SU-DHL-6 (cell line): ENCODE data around the gene SULF2.

Experiments used
- H2AFZ ChIP-seq: fragments of 200-600 bp; sonication (generic); 2 replicates; pipeline ENCODE4 v1.6.1; 2014; ENCODE audit warnings: low read depth, mild to moderate bottlenecking, moderate library complexity, mixed read lengths, antibody characterized with exemption, low read length; ENCODE audit not compliant: severe bottlenecking
- H3F3A ChIP-seq: fragments of 200-600 bp; shearing (Covaris generic); 2 replicates; pipeline ENCODE4 v1.6.0; 2016; ENCODE audit warnings: antibody characterized with exemption, mild to moderate bottlenecking; ENCODE audit not compliant: insufficient read depth
- H3K27ac ChIP-seq: fragments of 200-600 bp; sonication (generic); 2 replicates; pipeline ENCODE4 v1.5.1; 2016; ENCODE audit warnings: low read depth, mild to moderate bottlenecking, low read length, moderate library complexity, mixed read lengths
- H3K27me3 ChIP-seq: fragments of 200-600 bp; sonication (generic), shearing (Covaris generic); 2 replicates; pipeline ENCODE4 v1.6.0; 2014; ENCODE audit warnings: mild to moderate bottlenecking, low read length
- H3K36me3 ChIP-seq: fragments of 200-600 bp; sonication (generic); 2 replicates; pipeline ENCODE4 v1.6.1; 2014; ENCODE audit warnings: mild to moderate bottlenecking, low read length, mixed read lengths
- H3K4me2 ChIP-seq: fragments of 300-600, 200-600 bp; shearing (Covaris generic), sonication (generic); 2 replicates; pipeline ENCODE4 v1.6.0; 2014; ENCODE audit warnings: low read length, low read depth, mild to moderate bottlenecking; ENCODE audit not compliant: poor library complexity, severe bottlenecking
- H3K4me3 ChIP-seq: fragments of 200-600 bp; sonication (generic); 2 replicates; pipeline ENCODE4 v1.5.1; 2014; ENCODE audit warnings: antibody characterized with exemption, low read length, mild to moderate bottlenecking, mixed read lengths; ENCODE audit not compliant: insufficient read depth, poor library complexity, severe bottlenecking
- H3K79me2 ChIP-seq: fragments of 200-600 bp; sonication (generic); 2 replicates; pipeline ENCODE4 v1.6.1; 2014; ENCODE audit warnings: mild to moderate bottlenecking, low read length, moderate library complexity; ENCODE audit not compliant: insufficient read depth
- H3K9ac ChIP-seq: fragments of 200-600 bp; sonication (generic); 2 replicates; pipeline ENCODE4 v1.7.0; 2014; ENCODE audit warnings: mild to moderate bottlenecking, low read length
- H3K9me2 ChIP-seq: fragments of 200-600 bp; sonication (generic); replicated peaks from 2 replicates; pipeline ENCODE4 v1.6.1; 2014; ENCODE audit warnings: low read length; ENCODE audit not compliant: insufficient read depth
- H3K9me3 ChIP-seq: fragments of 200-600 bp; sonication (generic); 2 replicates; pipeline ENCODE4 v1.6.1; 2014; ENCODE audit warnings: low read length, mixed read lengths; ENCODE audit not compliant: insufficient read depth
- H4K20me1 ChIP-seq: fragments of 200-600 bp; sonication (generic); 2 replicates; pipeline ENCODE4 v1.6.1; 2014; ENCODE audit warnings: low read depth, mild to moderate bottlenecking, antibody characterized with exemption, low read length, moderate library complexity, mixed read lengths
- CTCF ChIP-seq: fragments of 200-600 bp; sonication (generic); IDR thresholded peaks from one replicate; pipeline ENCODE4 v1.5.1; 2017; ENCODE audit warnings: antibody characterized with exemption, mild to moderate bottlenecking, low read length, moderate library complexity; ENCODE audit not compliant: insufficient read depth, poor library complexity, severe bottlenecking
- EZH2phosphoT487 ChIP-seq: fragments of 200-600 bp; sonication (generic), shearing (Covaris generic); conservative IDR thresholded peaks from 2 replicates; pipeline ENCODE4 v1.6.1; 2018; ENCODE audit warnings: mild to moderate bottlenecking, antibody characterized with exemption, low read length, moderate library complexity, mixed read lengths

SULF2 gene

DNA sequence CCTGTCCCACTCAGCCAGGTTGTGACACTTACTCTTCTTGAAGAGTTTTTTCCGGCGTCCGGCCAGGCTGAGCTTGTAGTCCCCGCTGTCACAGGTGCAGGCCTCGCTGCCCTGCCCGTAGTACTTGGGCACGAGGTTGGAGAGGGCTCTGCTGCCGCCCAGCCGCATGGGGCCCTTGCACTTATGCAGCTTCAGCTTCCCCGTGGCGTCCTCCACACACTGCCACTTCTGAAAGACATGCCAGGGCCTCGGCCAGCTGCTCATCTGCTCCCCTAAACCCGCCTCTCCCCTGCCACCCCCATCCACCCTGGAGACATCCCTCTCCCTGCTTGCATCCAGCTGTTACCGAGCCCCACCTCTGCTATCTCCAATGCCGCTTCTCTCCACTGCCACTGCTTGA lies 113.1 kb downstream of the SULF2 start:
- peaks cover 10% of the 10 kb centered on the region for H3F3A ChIP-seq
- H3K27me3 ChIP-seq = no peaks in the 10 kb centered on the region
- H3K9me2 ChIP-seq = no peaks in the 10 kb centered on the region
- H4K20me1 ChIP-seq = no peaks in the 10 kb centered on the region
- H3K79me2 ChIP-seq = no peaks in the 10 kb centered on the region
- H3K27ac ChIP-seq = no peak overlapping the region
- TF ChIP-seq EZH2phosphoT487 (no peak), CTCF (no peak)
- no peaks in the 10 kb centered on the region for H3K9me3 ChIP-seq
- no peak overlapping the region for H3K4me3 ChIP-seq
- H3K36me3 ChIP-seq = no peaks in the 10 kb centered on the region
- H3K4me2 ChIP-seq = no peak overlapping the region
- no peak overlapping the region for H2AFZ ChIP-seq
- no peak overlapping the region for H3K9ac ChIP-seq

- Histone ChIP-seq H3K9ac (no peak overlapping the region), H3K9me3 (no peaks in the 10 kb centered on the region), H3K27me3 (no peaks in the 10 kb centered on the region), H3K27ac (no peak overlapping the region), H2AFZ (no peak overlapping the region), H3K79me2 (no peaks in the 10 kb centered on the region), H3K4me2 (no peak overlapping the region), H3F3A (peaks cover 15% of the 10 kb centered on the region), H3K9me2 (no peaks in the 10 kb centered on the region), H3K36me3 (no peaks in the 10 kb centered on the region), H3K4me3 (no peak overlapping the region), H4K20me1 (no peaks in the 10 kb centered on the region)
- TF ChIP-seq CTCF (no peak), EZH2phosphoT487 (no peak)
Measured at GRCh38 chr20:47670913-47671312, 114.4 kb downstream of the SULF2 start.

DNA sequence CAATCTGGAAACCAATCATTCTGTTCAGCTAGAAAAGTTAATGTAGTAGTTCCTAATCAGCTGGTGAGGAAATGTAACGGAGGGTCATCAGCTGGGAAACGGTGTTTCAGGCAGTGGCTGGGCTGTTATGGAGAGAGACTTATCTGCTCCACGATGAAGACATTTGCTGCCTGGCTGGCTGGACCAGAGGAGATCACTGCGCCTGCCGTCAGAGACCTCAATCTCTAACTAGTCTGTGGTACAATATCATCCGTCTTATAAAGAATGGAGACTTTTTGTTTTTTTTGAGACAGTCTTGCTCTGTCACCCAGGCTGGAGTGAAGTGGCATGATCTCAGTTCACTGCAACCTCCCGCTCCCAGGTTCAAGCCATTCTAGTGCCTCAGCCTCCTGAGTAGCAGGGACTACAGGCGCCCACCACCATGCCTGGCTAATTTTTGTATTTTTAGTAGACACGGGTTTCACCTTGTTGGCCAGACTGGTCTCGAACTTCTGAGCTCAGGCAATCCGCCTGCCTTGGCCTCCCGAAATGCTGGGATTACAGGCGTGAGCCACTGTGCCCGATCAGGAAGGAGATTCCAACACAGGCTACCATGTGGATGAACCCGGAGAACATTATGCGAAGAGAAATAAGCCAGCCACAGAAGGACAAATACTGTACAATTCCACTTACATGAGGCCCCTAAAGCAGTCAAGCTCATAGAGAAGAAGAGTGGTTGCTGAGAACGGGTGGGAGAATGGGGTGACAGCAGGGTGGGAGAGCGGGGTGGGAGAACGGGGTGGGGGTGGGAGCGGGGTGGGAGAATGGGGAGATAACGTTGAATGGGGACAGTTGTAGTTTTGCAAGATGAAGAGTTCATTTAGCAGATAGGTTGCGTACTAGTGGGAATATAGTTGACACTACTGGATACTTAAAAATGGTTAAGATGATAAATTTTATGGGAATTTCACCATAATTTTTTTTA lies 115.1 kb downstream of the SULF2 start:
- H3K79me2 ChIP-seq = no peaks in the 10 kb centered on the region
- H2AFZ ChIP-seq = no peak overlapping the region
- H3K9me2 ChIP-seq = no peaks in the 10 kb centered on the region
- H4K20me1 ChIP-seq = no peaks in the 10 kb centered on the region
- no peak overlapping the region for H3K4me3 ChIP-seq
- TF ChIP-seq CTCF (no peak), EZH2phosphoT487 (no peak)
- no peaks in the 10 kb centered on the region for H3K36me3 ChIP-seq
- no peak overlapping the region for H3K4me2 ChIP-seq
- H3F3A ChIP-seq = peaks cover 15% of the 10 kb centered on the region
- no peak overlapping the region for H3K27ac ChIP-seq
- H3K27me3 ChIP-seq = no peaks in the 10 kb centered on the region
- H3K9me3 ChIP-seq = no peaks in the 10 kb centered on the region
- H3K9ac ChIP-seq = no peak overlapping the region
